Loucy (cell line): ENCODE data around the gene SAMD8.

Source experiments
- H2AFZ ChIP-seq: fragments of 200-600 bp; sonication (generic); 2 replicates; pipeline ENCODE4 v1.6.0; 2016; ENCODE audit warnings: antibody characterized with exemption, mild to moderate bottlenecking, low read length, moderate library complexity
- H3F3A ChIP-seq: fragments of 200-600 bp; 2 replicates; pipeline ENCODE4 v1.6.0; 2016; ENCODE audit warnings: antibody characterized with exemption, low read depth, mild to moderate bottlenecking
- H3K27me3 ChIP-seq: fragments of 200-600 bp; sonication (generic); 2 replicates; pipeline ENCODE4 v1.6.1; 2014; ENCODE audit warnings: low read length, mild to moderate bottlenecking; ENCODE audit not compliant: insufficient read depth, poor library complexity, severe bottlenecking
- H3K36me3 ChIP-seq: fragments of 200-600 bp; sonication (generic); 2 replicates; pipeline ENCODE4 v1.6.1; 2016; ENCODE audit warnings: low read length; ENCODE audit not compliant: insufficient read depth
- H3K4me1 ChIP-seq: fragments of 200-600 bp; sonication (generic); 2 replicates; pipeline ENCODE4 v1.5.1; 2014; ENCODE audit warnings: low read length, mild to moderate bottlenecking; ENCODE audit not compliant: insufficient read depth, poor library complexity, severe bottlenecking
- H3K4me2 ChIP-seq: fragments of 200-600 bp; sonication (generic); 2 replicates; pipeline ENCODE4 v1.6.0; 2014; ENCODE audit warnings: antibody characterized with exemption, low read length, low read depth, mild to moderate bottlenecking; ENCODE audit not compliant: poor library complexity, severe bottlenecking
- H3K4me3 ChIP-seq: fragments of 200-600 bp; sonication (generic); 2 replicates; pipeline ENCODE4 v1.5.1; 2014; ENCODE audit warnings: low read length, mild to moderate bottlenecking, mixed read lengths; ENCODE audit not compliant: poor library complexity, severe bottlenecking
- H3K79me2 ChIP-seq: fragments of 200-600 bp; sonication (generic); 2 replicates; pipeline ENCODE4 v1.6.1; 2014; ENCODE audit warnings: low read length; ENCODE audit not compliant: insufficient read depth
- H3K9ac ChIP-seq: fragments of 200-600 bp; sonication (generic); 2 replicates; pipeline ENCODE4 v1.6.0; 2014; ENCODE audit warnings: mild to moderate bottlenecking, low read depth, low read length, moderate library complexity; ENCODE audit not compliant: poor library complexity, severe bottlenecking
- H3K9me2 ChIP-seq: fragments of 200-600 bp; sonication (generic); replicated peaks from 2 replicates; pipeline ENCODE4 v1.6.1; 2016; ENCODE audit warnings: low read depth, low read length, mixed read lengths
- H3K9me3 ChIP-seq: fragments of 200-600 bp; sonication (generic); 2 replicates; pipeline ENCODE4 v1.6.1; 2014; ENCODE audit warnings: mild to moderate bottlenecking, antibody characterized with exemption, low read length, low read depth; ENCODE audit not compliant: insufficient read depth
- H4K20me1 ChIP-seq: fragments of 200-600 bp; sonication (generic); 2 replicates; pipeline ENCODE4 v1.6.0; 2014; ENCODE audit warnings: antibody characterized with exemption, low read length, mild to moderate bottlenecking; ENCODE audit not compliant: insufficient read depth, poor library complexity, severe bottlenecking
- EZH2phosphoT487 ChIP-seq: fragments of 200-600 bp; IDR thresholded peaks from 2 replicates; pipeline ENCODE4 v1.6.1; 2018; ENCODE audit warnings: antibody characterized with exemption, mild to moderate bottlenecking, moderate library complexity, borderline replicate concordance
- TF ChIP-seq, protein P1 (sequence below): fragments of 200-600 bp; sonication (generic); conservative IDR thresholded peaks from 2 replicates; pipeline ENCODE4 v1.5.1; 2014; ENCODE audit warnings: mild to moderate bottlenecking, antibody characterized with exemption, low read length

SAMD8 gene

DNA sequence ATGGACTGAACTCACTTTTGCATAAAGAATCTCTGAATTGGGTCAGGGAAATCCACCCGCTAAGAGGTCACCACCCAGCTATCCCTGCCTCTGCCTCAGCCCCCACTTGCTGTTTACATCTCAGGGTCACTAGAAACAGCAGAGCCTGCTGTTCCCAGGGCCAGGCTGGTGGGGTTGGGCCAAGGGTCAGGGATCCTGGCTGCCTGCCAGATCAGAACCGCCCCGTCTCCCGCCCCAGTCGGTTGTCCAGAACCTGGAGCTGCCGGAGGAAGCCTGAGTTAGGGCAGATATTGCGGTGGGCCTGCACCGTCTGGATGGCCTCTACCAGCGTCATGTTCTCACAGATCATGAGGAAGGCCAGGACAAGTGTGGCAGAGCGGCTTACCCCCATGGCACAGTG lies 17.0 kb upstream of the SAMD8 start:
- no peaks in the 10 kb centered on the region for H3K27me3 ChIP-seq
- H4K20me1 ChIP-seq = no peaks in the 10 kb centered on the region
- H3F3A ChIP-seq = no peaks in the 10 kb centered on the region
- H3K36me3 ChIP-seq = no peaks in the 10 kb centered on the region
- H3K9ac ChIP-seq = no peak overlapping the region
- no peaks in the 10 kb centered on the region for H3K9me3 ChIP-seq
- H3K4me3 ChIP-seq = no peak overlapping the region
- no peak for TF ChIP-seq EZH2phosphoT487
- TF ChIP-seq, protein P1, sequence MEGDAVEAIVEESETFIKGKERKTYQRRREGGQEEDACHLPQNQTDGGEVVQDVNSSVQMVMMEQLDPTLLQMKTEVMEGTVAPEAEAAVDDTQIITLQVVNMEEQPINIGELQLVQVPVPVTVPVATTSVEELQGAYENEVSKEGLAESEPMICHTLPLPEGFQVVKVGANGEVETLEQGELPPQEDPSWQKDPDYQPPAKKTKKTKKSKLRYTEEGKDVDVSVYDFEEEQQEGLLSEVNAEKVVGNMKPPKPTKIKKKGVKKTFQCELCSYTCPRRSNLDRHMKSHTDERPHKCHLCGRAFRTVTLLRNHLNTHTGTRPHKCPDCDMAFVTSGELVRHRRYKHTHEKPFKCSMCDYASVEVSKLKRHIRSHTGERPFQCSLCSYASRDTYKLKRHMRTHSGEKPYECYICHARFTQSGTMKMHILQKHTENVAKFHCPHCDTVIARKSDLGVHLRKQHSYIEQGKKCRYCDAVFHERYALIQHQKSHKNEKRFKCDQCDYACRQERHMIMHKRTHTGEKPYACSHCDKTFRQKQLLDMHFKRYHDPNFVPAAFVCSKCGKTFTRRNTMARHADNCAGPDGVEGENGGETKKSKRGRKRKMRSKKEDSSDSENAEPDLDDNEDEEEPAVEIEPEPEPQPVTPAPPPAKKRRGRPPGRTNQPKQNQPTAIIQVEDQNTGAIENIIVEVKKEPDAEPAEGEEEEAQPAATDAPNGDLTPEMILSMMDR = no peak
- no peaks in the 10 kb centered on the region for H3K9me2 ChIP-seq
- H3K4me2 ChIP-seq = no peak overlapping the region
- H3K79me2 ChIP-seq = no peaks in the 10 kb centered on the region
- no peaks in the 10 kb centered on the region for H3K4me1 ChIP-seq
- H2AFZ ChIP-seq = no peak overlapping the region

DNA sequence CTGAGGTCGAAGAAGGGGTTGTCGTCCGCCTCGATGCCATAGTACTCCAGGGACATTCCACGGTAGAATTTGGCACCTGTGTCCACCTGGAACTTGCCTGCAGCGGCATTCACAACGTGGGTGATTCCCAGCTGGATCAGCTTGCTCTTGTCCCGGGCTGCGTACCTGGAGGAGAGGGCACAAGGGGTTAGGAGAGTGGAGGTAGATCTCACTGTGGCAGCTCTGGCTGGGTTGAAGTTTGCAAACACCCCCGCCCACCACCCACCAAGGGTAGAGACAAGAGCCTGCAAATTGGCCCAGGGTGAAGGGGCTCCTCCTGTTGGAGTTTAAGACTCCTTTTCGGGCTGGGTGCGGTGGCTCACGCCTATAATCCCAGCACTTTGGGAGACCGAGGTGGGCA lies 15.8 kb upstream of the SAMD8 start:
- Histone ChIP-seq H3K4me1 (peaks cover 4% of the 10 kb centered on the region), H3K4me3 (no peak overlapping the region), H3K9me2 (no peaks in the 10 kb centered on the region), H2AFZ (no peak overlapping the region), H3K9me3 (no peaks in the 10 kb centered on the region), H3K9ac (no peak overlapping the region), H4K20me1 (no peaks in the 10 kb centered on the region), H3K36me3 (no peaks in the 10 kb centered on the region), H3K4me2 (no peak overlapping the region), H3K79me2 (no peaks in the 10 kb centered on the region), H3F3A (no peaks in the 10 kb centered on the region), H3K27me3 (no peaks in the 10 kb centered on the region)
- TF ChIP-seq, protein P1 = no peak
- TF ChIP-seq EZH2phosphoT487 = no peak

DNA sequence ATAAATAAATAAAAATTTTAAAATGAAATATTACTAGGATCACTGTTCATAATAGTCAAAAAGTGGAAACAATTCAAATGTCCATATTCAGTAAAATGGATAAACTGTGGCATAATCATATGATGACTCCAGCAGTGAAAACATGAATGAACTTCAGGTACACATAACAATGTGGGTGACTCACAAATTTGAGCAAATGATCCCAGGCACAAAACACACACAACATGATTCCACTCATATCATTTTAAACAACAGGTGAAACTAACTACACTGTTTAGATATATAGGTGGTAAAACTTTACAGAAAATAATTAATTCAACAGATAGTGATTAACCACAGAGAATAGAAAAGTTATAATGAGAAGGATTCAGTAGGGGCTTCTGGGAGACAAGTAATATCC lies 14.7 kb upstream of the SAMD8 start:
- H3K4me1 ChIP-seq = peaks cover 4% of the 10 kb centered on the region
- H3K36me3 ChIP-seq = no peaks in the 10 kb centered on the region
- no peaks in the 10 kb centered on the region for H4K20me1 ChIP-seq
- H3K9me3 ChIP-seq = no peaks in the 10 kb centered on the region
- H3K9me2 ChIP-seq = no peaks in the 10 kb centered on the region
- no peak overlapping the region for H3K4me3 ChIP-seq
- H3K27me3 ChIP-seq = no peaks in the 10 kb centered on the region
- no peak overlapping the region for H3K9ac ChIP-seq
- H3F3A ChIP-seq = no peaks in the 10 kb centered on the region
- no peaks in the 10 kb centered on the region for H3K79me2 ChIP-seq
- H2AFZ ChIP-seq = no peak overlapping the region; the same call in 1 of the 2 replicates
- H3K4me2 ChIP-seq = no peak overlapping the region
- TF ChIP-seq, protein P1 = no peak
- no peak for TF ChIP-seq EZH2phosphoT487
